Measurements from ENCODE around the gene MYO5A.

Gene MYO5A

GRCh38 chr15:52259503-52259902, 269.2 kb downstream of the MYO5A start:
- no peak for DNase-seq

- no peak for DNase-seq
These were observed 270.2 kb downstream of the MYO5A start for GRCh38 chr15:52258461-52258860.

- DNase-seq = no peak
These were observed 271.0 kb downstream of the MYO5A start for GRCh38 chr15:52257734-52258062.

Data from hypothalamus (tissue), 51 donors.